ENCODE data around the gene FLT3LG.
"Not testable (repeated sequence)": the region's sequence is repeated elsewhere in the genome, so short reads cannot be mapped to it uniquely, and the experiment has no call there.

The FLT3LG gene

DNA sequence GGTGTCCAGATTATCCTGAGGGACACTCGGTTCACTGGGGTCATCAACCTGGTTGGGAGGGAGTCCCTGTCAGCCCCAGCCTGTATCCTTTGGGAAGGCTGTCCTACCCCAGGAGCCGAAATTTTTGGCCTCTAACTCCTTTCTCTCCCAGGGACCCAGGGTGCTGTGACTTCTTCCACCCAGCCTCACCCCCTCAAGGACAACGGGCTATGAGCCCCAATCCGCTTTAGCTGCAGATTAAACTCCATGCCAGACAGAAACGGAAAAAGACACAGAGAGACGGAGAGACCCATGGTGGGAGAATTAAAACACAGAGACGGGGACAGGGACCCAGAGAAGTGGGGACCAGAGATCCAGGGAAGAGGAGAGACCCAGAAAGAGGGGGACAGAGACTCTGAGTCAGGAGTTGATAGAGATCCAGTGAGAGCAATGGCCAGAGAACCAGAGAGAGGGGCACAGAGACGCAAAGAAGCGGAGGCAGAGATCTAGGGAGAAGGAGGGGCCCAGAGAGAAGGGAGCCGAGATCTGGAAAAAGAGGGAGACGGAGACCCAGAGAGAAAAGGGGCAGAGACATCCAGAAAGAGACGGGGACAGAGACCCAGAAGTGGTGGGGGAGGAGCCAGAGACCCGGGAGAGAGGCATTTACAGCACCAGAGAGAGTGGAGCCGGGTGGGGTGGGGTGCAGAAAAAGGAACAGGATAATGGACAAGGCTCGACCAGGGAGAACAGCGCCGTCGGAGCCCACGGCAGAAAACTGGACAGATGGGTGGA, 33.4 kb upstream of the FLT3LG start:
- no peak for DNase-seq (ENCODE audit: low read depth in 2 of 2)

DNA sequence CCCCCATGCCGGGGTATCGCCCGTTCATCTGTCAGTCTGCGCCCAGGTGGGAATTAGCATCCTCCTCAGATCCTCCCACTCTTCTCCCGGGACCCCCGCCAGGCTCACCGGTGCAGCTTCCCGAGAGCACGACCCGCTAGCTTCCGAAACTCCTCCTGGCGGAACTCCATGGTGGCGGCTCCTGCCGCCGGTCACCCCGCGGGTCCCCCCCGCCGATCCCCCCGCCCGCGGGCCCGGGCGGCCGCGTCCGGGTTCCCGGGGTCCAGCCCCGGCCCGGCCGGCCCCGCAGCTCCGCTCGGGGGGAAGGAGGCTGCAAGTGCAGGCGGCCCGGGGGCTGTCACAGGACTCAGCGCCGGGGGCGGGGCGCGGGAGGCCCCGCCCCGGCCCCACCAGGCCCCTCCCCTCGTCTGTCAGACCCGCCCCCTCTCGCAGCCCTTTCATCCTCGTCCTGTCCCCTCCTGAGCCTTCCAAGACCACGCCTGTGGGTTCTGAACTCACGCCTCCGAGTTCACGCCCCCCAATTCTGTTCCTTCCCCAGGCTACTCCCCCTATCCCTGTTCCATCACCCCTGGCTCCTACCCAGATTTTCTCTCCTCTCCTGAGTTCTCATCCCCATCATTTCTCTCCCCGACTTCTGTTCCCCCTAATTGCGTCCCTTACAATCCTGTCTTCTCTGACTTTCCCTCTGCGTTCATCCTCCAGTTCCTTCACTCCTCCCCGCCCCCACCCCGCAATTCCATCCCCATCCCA, 32.6 kb upstream of the FLT3LG start, which contains the start of gene SLC17A7:
Gene SLC17A7, minus strand, starts transcription at position 318 of the 750 bp plus-strand sequence. Its CDS starts 148 bp downstream, at position 170.
- DNase-seq (ENCODE audit: low read depth in 2 of 2): no peak

DNA sequence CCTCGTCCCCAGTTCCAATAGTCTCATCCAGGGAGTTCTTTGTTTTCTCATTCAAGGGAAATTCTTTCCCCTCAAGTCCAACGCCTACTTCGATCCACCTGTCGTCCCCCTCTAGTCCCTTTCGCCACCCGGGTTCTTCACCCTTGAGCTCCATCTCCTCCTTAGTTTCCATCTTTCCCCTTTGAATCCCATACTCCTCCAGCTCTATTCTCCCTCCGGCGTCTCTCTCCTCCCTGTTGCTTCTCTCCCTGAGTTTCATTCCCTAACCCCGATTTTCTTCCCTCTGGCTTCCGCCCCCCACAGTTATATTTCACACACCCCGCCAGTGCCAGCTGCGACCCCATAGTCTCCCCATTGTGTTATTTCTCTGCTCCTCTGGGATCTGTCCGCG, 32.1 kb upstream of the FLT3LG start:
- DNase-seq (ENCODE audit: low read depth in 2 of 2): no peak

DNA sequence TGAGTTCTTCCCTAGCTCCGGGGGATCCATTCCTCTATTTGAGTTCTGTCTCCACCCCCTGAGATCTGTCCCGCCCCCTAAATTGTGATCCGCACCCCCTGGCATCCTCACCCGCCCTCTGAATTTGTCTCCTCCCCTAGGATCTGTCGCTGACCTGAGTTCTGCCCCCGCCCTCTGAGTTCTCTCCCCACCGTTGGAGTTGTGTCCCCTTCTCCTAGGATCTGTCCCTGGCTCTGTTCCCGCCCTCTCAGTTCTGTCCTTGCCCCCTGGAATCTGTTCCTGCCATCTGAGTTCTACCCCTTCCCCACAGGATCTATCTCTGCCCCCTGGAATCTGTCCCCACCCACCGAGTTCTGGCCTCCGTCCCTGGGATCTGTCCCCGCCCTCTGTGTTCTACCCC, 31.7 kb upstream of the FLT3LG start:
- DNase-seq (ENCODE audit: low read depth in 2 of 2): no peak

DNA sequence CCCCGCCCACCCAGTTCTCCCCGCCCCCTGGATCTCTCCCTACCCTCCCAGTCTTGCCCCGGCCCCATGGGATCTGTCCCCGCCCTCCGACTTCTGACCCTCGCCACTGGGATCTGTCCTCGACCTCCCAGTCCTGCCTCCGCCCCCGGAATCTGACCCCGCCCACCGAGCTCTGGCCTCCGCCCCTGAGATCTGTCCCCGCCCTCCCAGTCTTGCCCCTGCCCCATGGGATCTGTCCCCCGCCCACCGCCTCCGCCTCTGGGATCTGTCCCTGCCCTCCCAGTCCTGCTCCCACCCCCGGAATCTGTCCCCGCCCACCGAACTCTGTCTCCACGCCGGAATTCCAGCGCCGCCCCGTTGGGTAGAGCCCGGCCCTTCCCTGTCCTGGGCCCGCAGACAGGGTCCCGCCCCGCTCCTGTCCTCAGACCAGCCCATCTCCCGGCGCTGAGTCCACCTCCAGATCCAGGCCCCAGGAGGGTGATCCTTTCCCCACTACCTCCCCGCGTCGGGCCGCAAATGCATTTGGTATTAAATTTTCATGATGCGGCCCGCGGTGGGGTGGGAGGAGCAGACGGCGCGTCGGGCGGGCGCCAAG, 31.1 kb upstream of the FLT3LG start:
- DNase-seq (ENCODE audit: low read depth in 2 of 2): peak in 1 of 2 donors; percentile 55

DNA sequence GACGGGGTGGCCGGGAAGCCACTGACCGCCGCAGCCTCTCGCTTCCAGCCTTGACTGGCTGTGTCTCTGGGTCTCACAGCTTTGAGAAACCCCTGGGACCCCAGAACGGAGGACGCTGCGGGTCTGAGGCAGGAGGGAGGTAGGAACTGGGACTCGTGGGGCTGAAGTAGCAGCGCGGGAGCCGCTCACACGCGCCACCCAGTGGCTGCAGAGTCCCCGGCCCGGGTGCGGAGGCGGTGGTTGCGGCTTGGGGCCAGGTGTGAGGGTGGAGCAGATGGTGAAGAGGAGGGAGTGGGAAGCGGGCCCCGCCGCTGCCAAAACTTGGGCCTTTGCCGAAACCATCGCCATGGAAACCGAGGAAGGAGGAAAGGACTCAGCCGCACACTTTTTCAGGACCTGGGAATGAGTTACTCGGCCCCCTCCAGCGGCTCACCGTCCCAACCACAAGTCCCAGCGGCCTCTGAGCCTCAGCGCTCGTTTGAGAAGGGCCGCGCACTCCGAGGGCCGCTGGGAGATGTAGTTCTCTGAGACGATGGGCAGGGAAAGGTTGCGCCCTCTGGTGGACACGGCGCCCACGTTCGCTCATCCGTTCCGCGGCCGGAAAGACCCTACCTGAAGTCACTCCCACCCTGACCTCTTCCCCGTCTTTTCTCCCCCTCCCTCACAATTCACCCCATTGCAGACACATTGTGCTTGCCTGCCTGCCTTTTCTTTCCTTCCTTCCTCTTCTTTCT, 30.5 kb upstream of the FLT3LG start:
- DNase-seq (ENCODE audit: low read depth in 2 of 2): peak; percentile 91 to 92

DNA sequence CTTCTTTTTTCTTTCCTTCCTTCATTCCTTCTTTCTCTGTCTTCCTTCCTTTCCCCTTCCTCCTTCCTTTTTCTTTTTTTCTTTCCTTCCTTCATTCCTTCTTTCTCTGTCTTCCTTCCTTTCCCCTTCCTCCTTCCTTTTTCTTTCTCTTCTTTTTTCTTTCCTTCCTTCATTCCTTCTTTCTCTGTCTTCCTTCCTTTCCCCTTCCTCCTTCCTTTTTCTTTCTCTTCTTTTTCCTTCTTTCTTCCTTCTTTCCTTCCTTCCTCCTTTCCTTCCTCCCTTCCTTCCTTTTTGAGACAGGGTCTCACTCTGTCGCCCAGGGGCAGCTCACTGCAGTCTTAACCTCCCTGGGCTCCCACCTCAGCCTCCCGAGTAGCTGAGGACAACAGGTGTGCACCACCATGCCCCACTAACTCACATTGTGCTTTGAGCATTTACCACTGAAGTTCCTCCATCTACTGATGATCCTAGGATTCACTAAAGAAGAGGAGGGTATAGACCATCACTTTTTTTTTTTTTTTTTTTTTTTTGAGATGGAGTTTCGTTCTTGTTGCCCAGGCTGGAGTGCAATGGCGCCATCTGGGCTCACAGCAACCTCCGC, 29.8 kb upstream of the FLT3LG start:
- not testable (repeated sequence) for DNase-seq (ENCODE audit: low read depth in 2 of 2)

DNA sequence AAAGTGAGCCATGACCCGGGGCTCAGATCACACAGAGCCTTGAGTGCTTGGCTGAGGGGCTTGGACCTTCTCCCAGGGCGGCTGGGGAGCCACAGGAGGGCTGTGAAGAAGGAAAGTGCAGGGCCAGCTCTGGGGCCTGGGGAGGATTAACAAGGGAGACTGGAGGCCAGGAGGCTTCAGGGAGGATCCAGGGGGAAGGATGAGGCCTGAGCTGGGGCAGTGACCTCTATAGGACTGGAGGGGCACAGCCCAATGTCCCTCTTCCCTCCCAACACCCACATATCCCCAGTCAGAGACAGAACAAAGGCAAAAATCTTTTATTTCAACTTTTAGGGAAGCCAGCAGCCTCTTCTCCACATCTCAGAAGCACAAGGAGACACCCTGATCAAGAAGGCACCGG, 28.0 kb upstream of the FLT3LG start:
- no peak for DNase-seq (ENCODE audit: low read depth in 2 of 2)

DNA sequence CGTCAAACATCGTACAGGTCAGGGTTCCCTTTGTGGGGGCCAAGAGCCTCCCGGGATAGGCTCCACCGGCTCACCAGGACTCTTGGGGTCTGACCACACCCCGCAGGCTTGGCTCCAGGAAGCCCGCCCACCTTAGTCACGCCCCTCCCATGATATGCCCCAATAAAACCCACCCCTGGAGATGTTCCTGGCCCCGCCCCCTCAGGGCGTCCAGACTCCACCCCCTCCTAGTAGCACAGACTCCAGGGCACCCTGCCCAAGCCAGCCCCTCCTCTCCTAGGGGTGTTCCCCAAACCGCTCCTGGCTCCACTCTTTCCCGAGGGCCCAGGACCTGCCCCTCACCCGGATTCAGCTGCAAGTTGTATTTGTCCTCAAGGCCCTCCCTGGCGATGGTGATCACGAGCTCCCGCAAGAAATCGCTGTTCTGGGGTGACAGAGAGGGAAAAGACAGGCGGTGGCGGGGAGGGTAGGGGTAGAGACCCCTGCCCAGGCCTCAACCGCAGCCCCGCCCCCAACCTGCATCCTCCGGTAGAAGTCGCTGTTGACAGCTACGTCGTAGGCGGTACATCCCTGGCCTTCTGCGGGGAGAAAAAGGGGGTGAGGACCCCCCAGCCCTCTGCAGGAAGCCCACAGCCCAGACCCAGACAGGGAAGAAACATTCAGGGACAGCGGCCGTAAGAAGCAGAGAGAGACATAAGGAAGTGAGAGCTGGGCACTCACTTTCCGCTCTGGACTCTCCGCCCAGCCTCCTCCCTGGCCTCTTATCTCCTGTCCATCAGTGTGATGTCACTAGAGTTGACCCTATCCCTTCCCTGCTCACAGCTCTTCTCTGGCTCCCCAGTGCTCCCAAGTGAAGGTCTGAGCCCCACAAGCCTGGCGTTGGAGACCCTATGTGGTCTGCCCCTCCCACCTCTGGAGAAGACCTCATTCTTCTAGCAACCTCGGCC, 26.3 kb upstream of the FLT3LG start:
- DNase-seq (ENCODE audit: low read depth in 2 of 2): no peak

DNA sequence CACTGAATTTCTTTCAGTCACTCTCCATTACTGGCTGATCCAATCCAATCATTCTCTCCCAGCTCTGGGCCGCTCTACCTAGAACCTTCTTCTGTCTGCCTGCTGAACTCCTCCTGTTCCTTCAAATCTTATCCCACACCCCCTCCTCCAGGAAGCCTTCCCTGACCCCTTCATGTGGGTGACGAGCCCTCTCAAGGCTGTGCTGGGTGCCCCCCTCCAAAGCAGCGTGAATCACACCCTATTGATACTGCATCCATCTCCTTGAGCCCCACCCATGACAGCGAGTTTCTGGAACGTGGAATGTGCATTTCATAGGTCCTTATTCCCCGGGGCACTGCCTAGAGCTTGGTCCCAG, 25.6 kb upstream of the FLT3LG start:
- no peak for DNase-seq (ENCODE audit: low read depth in 2 of 2)

DNA sequence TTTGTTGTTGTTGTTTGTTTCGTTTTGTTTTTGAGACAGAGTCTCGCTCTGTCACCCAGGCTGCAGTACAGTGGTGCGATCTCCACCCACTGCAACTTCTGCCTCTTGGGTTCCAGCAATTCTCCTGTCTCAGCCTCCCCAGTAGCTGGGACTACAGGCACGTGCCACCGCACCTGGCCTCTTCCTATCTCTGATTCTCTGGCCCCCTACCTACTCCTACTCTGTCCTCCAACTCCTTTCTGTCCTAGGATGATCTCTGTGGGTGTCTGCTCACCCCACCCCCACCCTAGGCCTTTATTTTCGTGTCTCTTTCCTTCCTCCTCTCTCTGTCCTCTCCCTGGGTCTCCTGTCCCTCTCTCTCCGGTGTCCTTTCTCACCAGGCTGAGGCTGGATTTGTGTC, 23.6 kb upstream of the FLT3LG start:
- DNase-seq (ENCODE audit: low read depth in 2 of 2): no peak

DNA sequence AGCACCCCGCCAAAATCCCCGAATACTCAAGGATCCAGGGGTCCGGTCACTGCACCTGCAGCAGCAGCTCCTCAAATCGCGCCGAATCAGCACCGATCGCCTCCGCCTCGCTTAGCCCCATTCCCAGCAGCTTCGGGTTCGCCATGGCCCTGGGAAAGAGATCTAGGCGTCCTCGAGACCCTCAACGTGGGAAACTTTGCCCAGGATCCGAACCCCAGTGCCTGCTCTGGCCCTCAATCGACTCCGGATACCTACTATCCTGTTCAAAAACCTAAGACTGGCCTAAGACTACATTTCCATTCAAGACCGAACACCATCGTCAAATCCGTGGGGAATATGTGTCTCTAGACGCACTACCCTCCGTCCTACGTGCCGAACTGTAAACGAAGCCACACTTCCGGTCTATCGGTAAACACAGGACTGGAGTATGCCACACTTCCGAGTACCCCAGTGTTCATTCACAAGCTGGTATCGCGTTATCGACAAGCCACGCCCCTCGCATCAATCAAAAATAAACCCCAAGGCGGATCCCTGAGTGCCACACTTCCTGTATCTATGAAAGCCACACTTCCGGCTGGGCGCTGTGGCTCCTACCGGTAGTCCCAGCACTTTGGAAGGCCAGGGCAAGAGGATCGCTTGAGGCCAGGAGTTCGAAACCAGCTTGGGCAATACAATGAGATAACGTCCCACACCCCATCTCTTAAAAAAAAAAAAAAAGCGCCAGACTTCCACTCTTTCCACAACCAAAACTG, 22.4 kb upstream of the FLT3LG start, which contains the start of gene PIH1D1:
Gene PIH1D1, minus strand, starts transcription at position 385 of the 752 bp plus-strand sequence. Its CDS starts 240 bp downstream, at position 145.
- peak; percentile 89 to 93 for DNase-seq (ENCODE audit: low read depth in 2 of 2)

DNA sequence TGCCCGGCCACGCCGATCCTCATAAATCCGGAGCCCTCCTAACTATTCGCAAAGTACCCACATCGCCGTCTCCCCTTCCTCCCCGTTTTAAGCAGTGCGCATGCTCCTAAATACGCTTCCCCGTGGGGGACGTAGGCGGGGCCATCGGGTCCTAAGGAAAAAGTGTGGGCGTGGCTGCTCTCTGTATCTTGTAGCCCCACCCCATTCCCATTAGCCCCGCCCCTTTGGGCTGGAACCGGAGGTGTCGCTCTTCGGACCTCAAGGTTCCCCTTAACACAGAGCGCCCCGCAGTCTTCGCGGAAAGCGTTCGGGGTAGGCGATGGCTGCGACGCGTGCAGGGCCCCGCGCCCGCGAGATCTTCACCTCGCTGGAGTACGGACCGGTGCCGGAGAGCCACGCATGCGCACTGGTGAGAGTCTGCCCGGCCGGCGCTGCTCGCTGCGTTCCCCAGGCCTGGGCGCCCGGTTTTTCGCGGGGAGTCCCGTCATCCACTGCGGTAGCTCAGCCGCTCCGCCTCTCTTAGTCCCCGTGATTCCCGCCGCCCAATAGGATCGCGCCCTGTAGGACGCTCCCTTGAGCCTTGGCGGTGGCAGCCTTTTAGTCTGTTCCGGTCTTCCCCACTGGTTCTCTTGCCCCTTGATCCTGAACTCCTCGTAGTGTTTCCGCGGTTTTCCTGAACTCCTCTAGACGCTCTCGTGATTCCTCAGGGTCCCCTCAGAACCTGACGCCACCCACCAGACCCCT, 20.8 kb upstream of the FLT3LG start, which contains the start of gene ALDH16A1:
Gene ALDH16A1, plus strand, starts transcription at position 213 of the 744 bp plus-strand sequence. Its CDS starts 107 bp downstream, at position 320.
- DNase-seq (ENCODE audit: low read depth in 2 of 2): peak; percentile 96 to 97

DNA sequence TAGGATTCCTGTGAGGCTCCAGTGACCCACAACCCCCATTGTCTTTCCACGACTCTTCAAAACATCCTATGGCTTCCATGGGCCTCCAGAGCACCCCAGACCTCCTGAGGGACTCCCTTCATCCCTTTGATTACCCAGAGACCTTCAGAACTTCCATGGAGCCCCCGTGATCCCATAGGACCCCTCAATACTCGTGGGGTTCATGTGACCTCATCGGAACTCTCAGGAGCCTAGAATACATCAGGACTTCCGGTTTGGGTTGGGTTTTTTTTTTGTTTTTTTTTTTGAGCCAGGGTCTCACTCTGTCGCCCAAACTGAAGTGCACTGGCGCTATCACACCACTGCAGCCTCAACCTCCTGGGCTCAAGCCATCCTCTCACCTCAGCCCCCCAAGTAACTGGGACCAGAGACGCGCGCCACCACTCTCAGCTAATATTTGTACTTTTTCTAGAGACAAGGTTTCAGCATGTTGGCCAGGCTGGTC, 20.2 kb upstream of the FLT3LG start:
- DNase-seq (ENCODE audit: low read depth in 2 of 2): no peak

DNA sequence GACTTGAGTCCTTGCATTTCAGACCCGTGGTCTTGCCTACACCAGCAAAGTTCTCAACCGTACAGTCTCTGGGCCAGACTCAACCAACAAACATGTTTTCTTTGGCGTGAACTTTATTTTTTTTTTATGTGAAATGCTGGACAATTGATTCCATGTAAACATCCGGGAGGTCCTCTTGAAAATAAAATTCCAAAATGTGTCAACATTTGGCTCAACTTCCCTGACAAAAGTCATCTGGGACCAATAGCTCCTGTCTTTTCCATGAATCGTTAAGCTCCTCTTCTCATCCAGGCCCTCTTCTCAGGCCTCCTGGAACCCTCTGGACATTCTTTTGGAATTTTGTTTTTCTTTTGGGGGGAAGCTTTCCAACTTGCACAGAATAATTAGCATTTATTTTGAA, 18.2 kb upstream of the FLT3LG start:
- no peak for DNase-seq (ENCODE audit: low read depth in 2 of 2)

DNA sequence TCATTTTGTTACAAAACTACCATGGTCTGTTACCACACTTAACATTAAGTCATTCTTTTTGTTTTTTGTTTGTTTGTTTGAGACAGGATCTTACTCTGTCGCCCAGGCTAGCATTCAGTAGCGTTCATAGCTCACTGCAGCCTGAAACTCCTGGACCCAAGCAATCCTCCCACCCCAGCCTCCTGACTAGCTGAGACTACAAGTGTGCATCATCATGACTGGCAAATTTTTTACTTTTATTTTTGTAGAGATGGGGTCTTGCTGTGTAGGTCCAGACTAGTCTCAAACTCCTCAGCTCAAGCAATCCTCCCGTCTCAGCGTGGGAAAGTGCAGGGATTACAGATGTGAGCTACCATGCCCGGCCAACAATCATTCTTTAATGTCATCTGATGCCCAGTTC, 17.7 kb upstream of the FLT3LG start:
- DNase-seq (ENCODE audit: low read depth in 2 of 2): no peak

DNA sequence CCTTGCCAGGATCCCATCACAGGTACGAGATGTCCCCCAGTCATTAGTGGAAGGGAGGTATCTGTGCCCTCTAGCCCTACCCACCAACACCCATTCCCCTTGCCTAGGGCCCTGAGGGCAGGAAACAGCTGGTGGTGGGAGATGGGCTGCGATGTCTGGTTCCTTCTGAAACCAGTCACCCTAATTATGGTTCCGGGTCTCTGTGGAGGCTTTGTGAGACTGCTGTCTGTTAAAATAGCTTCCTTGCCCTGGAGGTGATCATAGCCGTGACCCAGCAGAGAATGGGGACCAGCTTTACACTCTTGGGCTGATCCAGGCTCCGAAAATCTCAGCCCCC, 15.5 kb upstream of the FLT3LG start:
- DNase-seq (ENCODE audit: low read depth in 2 of 2): no peak

DNA sequence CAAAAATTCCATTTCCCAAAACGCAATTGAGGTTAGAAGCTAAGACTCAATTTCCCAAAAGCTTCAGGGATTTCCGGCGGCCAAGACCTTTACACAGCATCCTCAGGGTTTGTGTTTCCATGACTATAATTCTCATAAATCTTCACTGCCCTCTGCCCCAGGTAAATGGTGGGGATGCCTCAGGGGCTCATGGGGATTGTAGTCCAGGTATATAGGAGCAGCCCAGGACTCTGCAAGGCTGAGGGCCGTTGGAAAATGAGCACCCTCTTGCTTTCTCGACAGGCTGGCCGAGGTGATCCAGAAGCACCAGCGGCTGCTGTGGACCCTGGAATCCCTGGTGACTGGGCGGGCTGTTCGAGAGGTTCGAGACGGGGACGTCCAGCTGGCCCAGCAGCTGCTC, 14.6 kb upstream of the FLT3LG start:
- DNase-seq (ENCODE audit: low read depth in 2 of 2): no peak

DNA sequence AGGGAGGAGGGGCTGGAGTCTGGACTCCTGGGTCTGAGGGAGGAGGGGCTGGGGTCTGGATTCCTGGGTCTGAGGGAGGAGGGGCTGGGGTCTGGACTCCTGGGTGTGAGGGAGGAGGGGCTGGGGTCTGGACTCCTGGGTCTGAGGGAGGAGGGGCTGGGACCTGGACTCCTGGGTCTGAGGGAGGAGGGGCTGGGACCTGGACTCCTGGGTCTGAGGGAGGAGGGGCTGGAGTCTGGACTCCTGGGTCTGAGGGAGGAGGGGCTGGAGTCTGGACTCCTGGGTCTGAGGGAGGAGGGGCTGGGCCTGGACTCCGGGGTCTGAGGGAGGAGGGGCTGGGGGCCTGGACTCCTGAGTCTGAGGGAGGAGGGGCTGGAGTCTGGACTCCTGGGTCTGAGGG, 12.9 kb upstream of the FLT3LG start:
- DNase-seq (ENCODE audit: low read depth in 2 of 2): not testable (repeated sequence)

Measured in stimulated activated CD4-positive, alpha-beta T cell treated with anti-CD3 and anti-CD28 coated beads, Interleukin-4, amount 100 ng/mL, for 48 hours (primary cell).